Sigmoid colon (tissue), 7 donors: Measurements from ENCODE around the gene TXNDC15. TPM values are rescaled to one million over a fixed set of nuclear protein-coding genes. Genes with fewer than 3 reads are reported as not detected.

ENCODE experiments used
- DNase-seq: peaks from one replicate; pipeline ENCODE4 v3.0.0-alpha.2; 2019
- H3K27ac ChIP-seq, 4 donors: fragments of 200-600 bp; sonication (generic); one replicate each; pipeline ENCODE4 v1.5.1; 2016 to 2019; ENCODE audit warnings: mild to moderate bottlenecking in 1 of 4
- H3K27me3 ChIP-seq, 3 donors: fragments of 200-600 bp; sonication (generic); one replicate each; pipeline ENCODE4 v1.5.1; 2019; ENCODE audit warnings: mild to moderate bottlenecking in 1 of 3
- H3K36me3 ChIP-seq, 4 donors: fragments of 200-600 bp; sonication (generic); one replicate each; pipeline ENCODE4 v1.5.1; 2016 to 2019
- H3K4me1 ChIP-seq, 4 donors: fragments of 200-600 bp; sonication (generic); one replicate each; pipeline ENCODE4 v1.5.1; 2017 to 2019
- H3K4me3 ChIP-seq, 4 donors: fragments of 200-600 bp; sonication (generic); one replicate each; pipeline ENCODE4 v1.5.1; 2017 to 2019; ENCODE audit warnings: mild to moderate bottlenecking in 2 of 4, moderate library complexity in 1 of 4
- H3K9me3 ChIP-seq, 4 donors: fragments of 200-600 bp in 3 of 4; sonication (generic) in 3 of 4; one replicate each; pipeline versions ENCODE4 v1.5.1 to v1.6.1; 2013 to 2019
- CTCF ChIP-seq, 4 experiments: fragments of 450-650 bp in 3 of 4; fragments of 200-600 bp in 1 of 4; IDR thresholded peaks; one replicate each; pipeline ENCODE4 v1.5.1; 2016 to 2019; ENCODE audit warnings: antibody characterized with exemption in 4 of 4, mild to moderate bottlenecking in 3 of 4, moderate library complexity in 2 of 4
- EP300 ChIP-seq, 4 donors: sonication (generic); formaldehyde crosslinking; IDR thresholded peaks; one replicate each; pipeline ENCODE4 v1.6.1; 2017; ENCODE audit warnings: antibody characterized with exemption in 4 of 4
- POLR2A ChIP-seq, 2 donors: fragments of 450-650 bp; IDR thresholded peaks; one replicate each; pipeline ENCODE4 v1.6.1; 2016; ENCODE audit warnings: antibody characterized with exemption in 2 of 2, mild to moderate bottlenecking in 2 of 2, moderate library complexity in 2 of 2
- POLR2AphosphoS5 ChIP-seq, 4 donors: sonication (generic); formaldehyde crosslinking; IDR thresholded peaks; one replicate each; pipeline ENCODE4 v1.6.1; 2017; ENCODE audit warnings: antibody characterized with exemption in 4 of 4
- WGBS, 2 donors: extraction: QIAGEN DNeasy Blood & Tissue Kit; methylation state at CpG; one replicate each; pipeline ENCODE4 v1.1.7; 2013; 5-methylcytosine and 5-hydroxymethylcytosine counted together
- intact Hi-C: fragments of 100-400 bp; cut with DNase I; formaldehyde crosslinking; loops from one replicate; pipeline ENCODE4 v1.15.1; 2023
- polyA plus RNA-seq, 3 donors: library from polyadenylated mRNA; stranded (reverse); fragments of 200-250 nt; gene quantifications; one replicate each; pipeline ENCODE4 v1.2.3, GENCODE V29; 2013
- total RNA-seq, 4 donors: library from RNA; depleted of rRNA; stranded (reverse); fragments of >200 nt; gene quantifications; one replicate each; pipeline ENCODE4 v1.1.0, GENCODE V29; 2016
- donor health status: healthy with polysubstance abuse.
- donor health status: Bipolar disorder and iron deficiency.
- donor health status: healthy.

TXNDC15 gene
- total and polyA plus RNA-seq, 7 donors: 13.6 to 123 (median 69.0) TPM

GRCh38 chr5:134891473-134891872 lies 17.3 kb downstream of the TXNDC15 start:
- TF ChIP-seq POLR2AphosphoS5 (IDR thresholded peaks at IDR 0.05) (no peak), CTCF (IDR thresholded peaks at IDR 0.05) (no peak), EP300 (IDR thresholded peaks at IDR 0.05) (no peak), POLR2A (IDR thresholded peaks at IDR 0.05) (no peak)
- Histone ChIP-seq H3K9me3 (no peaks in the 10 kb centered on the region), H3K4me3 (no peak overlapping the region), H3K36me3 (peaks cover 0 to 44% (median 10%) of the 10 kb centered on the region in 4 donors), H3K27me3 (no peaks in the 10 kb centered on the region), H3K4me1 (peaks cover 0 to under 1% (median 0%) of the 10 kb centered on the region in 4 donors), H3K27ac (no peak overlapping the region)
- 97 to 100% methylated on average over 1 of the region's 1 CpG for WGBS, 2 donors
- DNase-seq: no peak
- intact Hi-C loops: no loop called here

- intact Hi-C loops: no loop called here
- Histone ChIP-seq H3K27me3 (no peaks in the 10 kb centered on the region), H3K27ac (no peak overlapping the region), H3K4me1 (no peaks in the 10 kb centered on the region), H3K9me3 (no peaks in the 10 kb centered on the region), H3K36me3 (peaks cover 0 to 51% (median 13%) of the 10 kb centered on the region in 4 donors), H3K4me3 (no peak overlapping the region)
- DNase-seq: no peak
- WGBS, 2 donors: 89 to 93% methylated on average over 3 of the region's 3 CpGs
- no peak for TF ChIP-seq EP300 (IDR thresholded peaks at IDR 0.05)
- no peak for TF ChIP-seq POLR2AphosphoS5 (IDR thresholded peaks at IDR 0.05)
- TF ChIP-seq POLR2A (IDR thresholded peaks at IDR 0.05): no peak
- TF ChIP-seq CTCF (IDR thresholded peaks at IDR 0.05): no peak
Measured at GRCh38 chr5:134892282-134892681, 18.1 kb downstream of the TXNDC15 start.

GRCh38 chr5:134892926-134893325 lies 18.8 kb downstream of the TXNDC15 start:
- 92 to 96% methylated on average over 2 of the region's 2 CpGs for WGBS, 2 donors
- Histone ChIP-seq H3K4me3 (no peak overlapping the region), H3K27me3 (no peaks in the 10 kb centered on the region), H3K27ac (no peak overlapping the region), H3K4me1 (no peaks in the 10 kb centered on the region), H3K36me3 (peaks cover 0 to 57% (median 11%) of the 10 kb centered on the region in 4 donors), H3K9me3 (no peaks in the 10 kb centered on the region)
- intact Hi-C loops: no loop called here
- TF ChIP-seq CTCF (IDR thresholded peaks at IDR 0.05) (no peak), POLR2A (IDR thresholded peaks at IDR 0.05) (no peak), POLR2AphosphoS5 (IDR thresholded peaks at IDR 0.05) (no peak), EP300 (IDR thresholded peaks at IDR 0.05) (no peak)
- no peak for DNase-seq

GRCh38 chr5:134893748-134894505 lies 19.8 kb downstream of the TXNDC15 start:
- DNase-seq: no peak
- Histone ChIP-seq H3K36me3 (peaks cover 4 to 62% (median 7%) of the 10 kb centered on the region in 4 donors), H3K9me3 (no peaks in the 10 kb centered on the region), H3K27me3 (no peaks in the 10 kb centered on the region), H3K4me1 (no peaks in the 10 kb centered on the region), H3K27ac (no peak overlapping the region), H3K4me3 (no peak overlapping the region)
- TF ChIP-seq EP300 (IDR thresholded peaks at IDR 0.05): no peak
- intact Hi-C loops: no loop called here
- WGBS, 2 donors: 97% methylated on average over 7 of the region's 7 CpGs

- Histone ChIP-seq H3K4me3 (no peak overlapping the region), H3K36me3 (peaks cover 0 to 46% (median 8%) of the 10 kb centered on the region in 4 donors), H3K4me1 (peaks cover 0 to 6% (median 0%) of the 10 kb centered on the region in 4 donors), H3K27me3 (no peaks in the 10 kb centered on the region), H3K9me3 (no peaks in the 10 kb centered on the region), H3K27ac (no peak overlapping the region)
- TF ChIP-seq POLR2AphosphoS5 (IDR thresholded peaks at IDR 0.05): no peak
- TF ChIP-seq EP300 (IDR thresholded peaks at IDR 0.05): no peak
- no peak for TF ChIP-seq POLR2A (IDR thresholded peaks at IDR 0.05)
- DNase-seq: no peak
- WGBS, 2 donors: 66 to 88% methylated on average over 10 of the region's 10 CpGs
- intact Hi-C loops: no loop called here
Measured at GRCh38 chr5:134902071-134902801, 28.1 kb downstream of the TXNDC15 start.
